Cardiac muscle cell (in vitro differentiated cells and primary cell): Measurements from ENCODE around the gene PI4K2A. TPM values are rescaled to one million over a fixed set of nuclear protein-coding genes. Genes with fewer than 3 reads are reported as not detected.

ENCODE experiments used
- DNase-seq, 2 donors: peaks; one replicate each; pipeline versions ENCODE4 v3.0.0 to v3.0.0-alpha.2; 2010 to 2017; ENCODE audit warnings: low read depth in 1 of 2, low spot score in 1 of 2
- H3K27ac ChIP-seq: fragments of 200-600 bp; sonication (generic); 2 replicates; pipeline ENCODE4 v1.5.1; 2016
- H3K27me3 ChIP-seq: fragments of 200-600 bp; sonication (generic); 2 replicates; pipeline ENCODE4 v1.6.0; 2016; ENCODE audit warnings: control low read depth
- H3K36me3 ChIP-seq: fragments of 200-600 bp; sonication (generic); 2 replicates; pipeline ENCODE4 v1.5.1; 2016; ENCODE audit warnings: control low read depth
- H3K4me1 ChIP-seq: fragments of 200-600 bp; sonication (generic); 2 replicates; pipeline ENCODE4 v1.8.1; 2017; ENCODE audit warnings: low read depth, mild to moderate bottlenecking, mixed run types
- H3K4me3 ChIP-seq: fragments of 200-600 bp; sonication (generic); 2 replicates; pipeline ENCODE4 v1.5.1; 2016; ENCODE audit warnings: mild to moderate bottlenecking
- H3K9me3 ChIP-seq: fragments of 200-600 bp; sonication (generic); 2 replicates; pipeline ENCODE4 v1.5.1; 2017; ENCODE audit warnings: low read depth, mild to moderate bottlenecking, control low read depth
- CTCF ChIP-seq: IDR thresholded peaks from 2 replicates; pipeline ENCODE4 v1.5.1; 2012; ENCODE audit warnings: low read depth, mild to moderate bottlenecking, low read length
- polyA plus RNA-seq: library from polyadenylated mRNA; unstranded; fragments of >200 nt; fragmentation: Nextera tagmentation; extraction: Ambion mirVana; gene quantifications from 2 replicates; pipeline ENCODE4 v1.2.1, GENCODE V29; 2016
- total RNA-seq: library from RNA; depleted of rRNA; stranded (reverse); fragments of >200 nt; gene quantifications from 2 replicates; pipeline ENCODE4 v1.2.3, GENCODE V29; 2016

PI4K2A gene
- total and polyA plus RNA-seq, 2 experiments from 2014 or later = 19.7 to 20.1 TPM

GRCh38 chr10:97623277-97623676 lies 17.2 kb upstream of the PI4K2A start:
- DNase-seq = no peak
- H3K27ac ChIP-seq = no peak overlapping the region
- no peaks in the 10 kb centered on the region for H3K9me3 ChIP-seq
- no peak for TF ChIP-seq CTCF
- H3K4me3 ChIP-seq = no peak overlapping the region
- H3K4me1 ChIP-seq = no peaks in the 10 kb centered on the region
- H3K27me3 ChIP-seq = no peaks in the 10 kb centered on the region
- no peaks in the 10 kb centered on the region for H3K36me3 ChIP-seq

GRCh38 chr10:97627731-97628130 lies 12.7 kb upstream of the PI4K2A start:
- H3K4me3 ChIP-seq = no peak overlapping the region
- no peak for TF ChIP-seq CTCF
- no peaks in the 10 kb centered on the region for H3K27me3 ChIP-seq
- DNase-seq = no peak
- H3K9me3 ChIP-seq = no peaks in the 10 kb centered on the region
- peak overlapping the region; percentile 53 for H3K27ac ChIP-seq
- H3K4me1 ChIP-seq = no peaks in the 10 kb centered on the region
- no peaks in the 10 kb centered on the region for H3K36me3 ChIP-seq

GRCh38 chr10:97628228-97628627 lies 12.2 kb upstream of the PI4K2A start:
- no peaks in the 10 kb centered on the region for H3K27me3 ChIP-seq
- no peak for DNase-seq
- TF ChIP-seq CTCF = no peak
- no peaks in the 10 kb centered on the region for H3K36me3 ChIP-seq
- H3K4me3 ChIP-seq = no peak overlapping the region
- no peaks in the 10 kb centered on the region for H3K9me3 ChIP-seq
- no peak overlapping the region for H3K27ac ChIP-seq
- no peaks in the 10 kb centered on the region for H3K4me1 ChIP-seq

GRCh38 chr10:97629289-97629688 lies 11.2 kb upstream of the PI4K2A start:
- H3K27me3 ChIP-seq = no peaks in the 10 kb centered on the region
- no peaks in the 10 kb centered on the region for H3K36me3 ChIP-seq
- H3K4me3 ChIP-seq = no peak overlapping the region
- no peaks in the 10 kb centered on the region for H3K4me1 ChIP-seq
- H3K27ac ChIP-seq = no peak overlapping the region
- no peaks in the 10 kb centered on the region for H3K9me3 ChIP-seq
- no peak for DNase-seq
- no peak for TF ChIP-seq CTCF

GRCh38 chr10:97631098-97631497 lies 9.4 kb upstream of the PI4K2A start:
- Histone ChIP-seq H3K27me3 (no peaks in the 10 kb centered on the region), H3K36me3 (no peaks in the 10 kb centered on the region), H3K4me3 (no peak overlapping the region), H3K9me3 (no peaks in the 10 kb centered on the region), H3K27ac (no peak overlapping the region), H3K4me1 (no peaks in the 10 kb centered on the region)
- no peak for DNase-seq
- no peak for TF ChIP-seq CTCF
